A549 (cell line): Measurements from ENCODE around the gene STK17A. TPM values are rescaled to one million over a fixed set of nuclear protein-coding genes. Genes with fewer than 3 reads are reported as not detected.

Experiments used
- ATAC-seq, 2 experiments: fragments of 200-7000 bp in 1 of 2; fragments of >200 bp in 1 of 2; cut with Nextera tagmentation in 1 of 2; cut with Tn5 transposase in 1 of 2; 3 replicates each; pipeline versions ENCODE4 v1.8.0 to v1.9.1; 2018 to 2020; ENCODE audit warnings: mild to moderate bottlenecking in 1 of 2, moderate library complexity in 1 of 2
- CTCF ChIA-PET: fragments of 300-600 bp; sonication (Branson Sonifier 250); formaldehyde crosslinking; extraction: SDS; loops from one replicate; lab custom pipeline; 2021; ENCODE audit warnings: antibody characterized with exemption, inconsistent platforms; lab: Yijun Ruan, JAX
- POLR2A ChIA-PET: fragments of 350-600 bp; formaldehyde crosslinking; extraction: SDS; loops from one replicate; lab custom pipeline; 2021; ENCODE audit warnings: antibody characterized with exemption, inconsistent platforms; lab: Yijun Ruan, JAX
- DNase-seq, 2 experiments: peaks; one replicate each; pipeline versions ENCODE4 v3.0.0 to v3.0.0-alpha.2; 2011 to 2016; ENCODE audit warnings: low read depth in 1 of 2, low spot score in 1 of 2
- FAIRE-seq: peaks from 2 replicates; lab custom pipeline; 2011; peaks lifted over from hg19 to GRCh38; lab: Jason Lieb, UNC
- H3K27ac ChIP-seq, 2 experiments: fragments of >200 bp; sonication (Bioruptor Twin); formaldehyde crosslinking; 3 replicates each; pipeline ENCODE4 v1.5.1; 2016 to 2017
- H3K4me1 ChIP-seq: fragments of >200 bp; sonication (Bioruptor Twin); formaldehyde crosslinking; 3 replicates; pipeline ENCODE4 v1.6.1; 2016
- H3K4me2 ChIP-seq: fragments of >200 bp; sonication (Bioruptor Twin); formaldehyde crosslinking; 3 replicates; pipeline ENCODE4 v1.6.1; 2016
- H3K4me3 ChIP-seq: fragments of >200 bp; sonication (Bioruptor Twin); formaldehyde crosslinking; 3 replicates; pipeline ENCODE4 v1.5.1; 2016
- H3K9me3 ChIP-seq: fragments of >200 bp; sonication (Bioruptor Twin); formaldehyde crosslinking; 3 replicates; pipeline ENCODE4 v1.6.1; 2016
- ATOH8 ChIP-seq: fragments of 250-450 bp; sonication (Bioruptor Pico); IDR thresholded peaks from 2 replicates; pipeline ENCODE4 v1.5.0; 2020; ENCODE audit warnings: low read depth, mild to moderate bottlenecking, moderate library complexity
- CEBPB ChIP-seq, 2 experiments: fragments of >200 bp in 1 of 2; sonication (Bioruptor Twin) in 1 of 2; formaldehyde crosslinking in 1 of 2; IDR thresholded peaks; 2 replicates each; pipeline ENCODE4 v1.6.1; 2012 to 2016
- CHD4 ChIP-seq: fragments of 200-600 bp; sonication (generic); IDR thresholded peaks from 2 replicates; pipeline ENCODE4 v1.6.1; 2016; ENCODE audit warnings: antibody characterized with exemption, mild to moderate bottlenecking, borderline replicate concordance
- EP300 ChIP-seq, 2 experiments: fragments of >200 bp; sonication (Bioruptor Twin); formaldehyde crosslinking; IDR thresholded peaks; 2 replicates in 1 of 2; 3 replicates in 1 of 2; pipeline ENCODE4 v1.6.1; 2016 to 2017
- ESRRA ChIP-seq: fragments of 150-350 bp; IDR thresholded peaks from 2 replicates; pipeline ENCODE4 v1.6.1; 2014; ENCODE audit warnings: mild to moderate bottlenecking, low read length, borderline replicate concordance
- HDAC2 ChIP-seq: fragments of 200-600 bp; sonication (generic); IDR thresholded peaks from 2 replicates; pipeline ENCODE4 v1.6.1; 2016
- HEYL ChIP-seq: fragments of 250-450 bp; sonication (Bioruptor Pico); IDR thresholded peaks from 2 replicates; pipeline ENCODE4 v1.8.0; 2021; ENCODE audit warnings: mild to moderate bottlenecking, moderate library complexity
- HOXA7 ChIP-seq: fragments of 250-450 bp; sonication (Bioruptor Pico); IDR thresholded peaks from 2 replicates; pipeline ENCODE4 v1.5.0; 2020; ENCODE audit warnings: mild to moderate bottlenecking, moderate library complexity
- KDM1A ChIP-seq: fragments of 200-600 bp; sonication (generic); IDR thresholded peaks from 2 replicates; pipeline ENCODE4 v1.6.1; 2016; ENCODE audit warnings: low read depth, mild to moderate bottlenecking
- MAZ ChIP-seq: fragments of 150-350 bp; IDR thresholded peaks from 2 replicates; pipeline ENCODE4 v1.6.1; 2014; ENCODE audit warnings: antibody characterized with exemption, low read depth, low read length, borderline replicate concordance
- MYC ChIP-seq: IDR thresholded peaks from 2 replicates; pipeline ENCODE4 v1.6.1; 2012; ENCODE audit warnings: mild to moderate bottlenecking, inconsistent platforms, low read length, improper control_type of control experiment, borderline replicate concordance
- NFE2L2 ChIP-seq: fragments of 150-350 bp; conservative IDR thresholded peaks from 2 replicates; pipeline ENCODE4 v1.6.1; 2014; ENCODE audit warnings: low read length
- POLR2A ChIP-seq: IDR thresholded peaks from 2 replicates; pipeline ENCODE4 v1.6.1; 2012; ENCODE audit warnings: mild to moderate bottlenecking, low read length
- RFX5 ChIP-seq: fragments of 450-650 bp; IDR thresholded peaks from 2 replicates; pipeline ENCODE4 v1.7.1; 2014; ENCODE audit warnings: antibody characterized with exemption, mild to moderate bottlenecking, moderate library complexity
- RNF2 ChIP-seq: fragments of 200-600 bp; sonication (generic); IDR thresholded peaks from 2 replicates; pipeline ENCODE4 v1.6.1; 2016; ENCODE audit warnings: low read depth, mild to moderate bottlenecking, antibody characterized with exemption, moderate library complexity, borderline replicate concordance
- SMC3 ChIP-seq: fragments of >200 bp; sonication (Bioruptor Twin); formaldehyde crosslinking; IDR thresholded peaks from 3 replicates; pipeline ENCODE4 v1.6.1; 2018; ENCODE audit warnings: inconsistent platforms
- SREBF2 ChIP-seq: fragments of 450-650 bp; IDR thresholded peaks from 2 replicates; pipeline ENCODE4 v1.6.1; 2014; ENCODE audit warnings: mild to moderate bottlenecking, moderate library complexity
- USF2 ChIP-seq: fragments of 450-650 bp; IDR thresholded peaks from 2 replicates; pipeline ENCODE4 v1.6.1; 2014; ENCODE audit warnings: antibody characterized with exemption
- ZC3H11A ChIP-seq: fragments of 450-650 bp; IDR thresholded peaks from 2 replicates; pipeline ENCODE4 v1.6.1; 2014; ENCODE audit warnings: antibody characterized with exemption, mild to moderate bottlenecking
- WGBS: methylation state at CpG from one replicate; pipeline ENCODE4 v1.1.6; 2017; ENCODE audit errors: missing lambda C conversion rate; 5-methylcytosine and 5-hydroxymethylcytosine counted together
- polyA plus RNA-seq, 4 experiments: library from polyadenylated mRNA; depleted of rRNA in 3 of 4; stranded (reverse); fragments of >200 nt; fragmentation: RNase III in 1 of 4; extraction: RNeasy Plus Mini Kit Qiagen cat#74134 plus additional on column Dnase treatment in 1 of 4; gene quantifications; 2 replicates in 3 of 4; 3 replicates in 1 of 4; pipeline ENCODE4 v1.2.3, GENCODE V29; 2011 to 2017
- TF ChIP-seq, protein P1 (sequence below): IDR thresholded peaks from 2 replicates; pipeline ENCODE4 v1.6.1; 2012

Gene STK17A
- polyA plus RNA-seq, 2 of the 4 experiments (the other 2 are of a cell fraction) = 27.3 to 47.5 TPM

- ATAC-seq (no peak), DNase-seq (no peak), FAIRE-seq (no peak)
- peaks cover 4% of the 10 kb centered on the region; the same call in 2 of the 3 replicates for H3K4me1 ChIP-seq
- no peaks in the 10 kb centered on the region for H3K9me3 ChIP-seq
- no peak for TF ChIP-seq ATOH8 (CRISPR knock-in tag)
- TF ChIP-seq MAZ = no peak
- TF ChIP-seq HEYL (CRISPR knock-in tag) = no peak
- H3K4me2 ChIP-seq = no peak overlapping the region
- no peak overlapping the region for H3K27ac ChIP-seq
- POLR2A ChIA-PET = interaction anchor here (1.9 kb wide), 1 partner anchor 47 kb away, joined by 7 read pairs; the partner anchor contains the start of gene STK17A
- WGBS = 95% methylated on average over 6 of the region's 6 CpGs
- CTCF ChIA-PET = interaction anchor here (1.1 to 6.3 kb wide), 5 partner anchors 17 to 210 kb away, joined by 3 to 26 read pairs (median 5); partner anchors contain the start of gene STK17A
- no peak overlapping the region for H3K4me3 ChIP-seq
These were observed 46.9 kb downstream of the STK17A start for GRCh38 chr7:43629857-43630256.

DNA sequence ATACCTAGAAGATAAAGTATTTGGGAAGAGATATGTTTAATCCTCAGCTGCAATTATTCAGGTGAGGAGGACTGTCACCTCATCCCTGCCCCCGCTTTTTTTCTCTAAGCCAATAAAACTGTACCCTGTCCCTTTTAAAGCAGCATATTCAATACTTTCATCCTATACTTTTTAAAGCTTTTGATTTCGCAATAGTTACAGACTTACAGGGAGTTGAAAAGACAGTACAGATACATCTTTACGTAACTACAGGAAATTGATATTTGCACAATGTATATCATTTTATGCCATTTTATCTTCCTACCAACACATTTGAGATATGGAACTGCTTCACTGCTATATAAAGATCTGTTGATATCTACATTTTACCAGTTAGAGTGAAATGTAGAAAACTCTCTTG lies 47.6 kb downstream of the STK17A start:
- H3K9me3 ChIP-seq = no peaks in the 10 kb centered on the region
- WGBS = 73% methylated on average over 3 of the region's 3 CpGs
- TF ChIP-seq KDM1A (no peak), HOXA7 (0 out of 2 replicates have a peak, but pooled peaks have one; percentile 8), USF2 (no peak), CEBPB (IDR thresholded peaks at IDR 0.05) (peak; percentile 86 to 87)
- no peak overlapping the region for H3K27ac ChIP-seq
- ATAC-seq (no peak), FAIRE-seq (no peak), DNase-seq (no peak)
- CTCF ChIA-PET = interaction anchor here (1.1 to 6.3 kb wide), 4 partner anchors 16 to 209 kb away, joined by 3 to 22 read pairs (median 4); partner anchors contain the start of gene STK17A
- no peak overlapping the region for H3K4me3 ChIP-seq
- POLR2A ChIA-PET = interaction anchor here (1.9 kb wide), 1 partner anchor 48 kb away, joined by 7 read pairs; the partner anchor contains the start of gene STK17A
- H3K4me1 ChIP-seq = peaks cover 4% of the 10 kb centered on the region; the same call in 2 of the 3 replicates
- H3K4me2 ChIP-seq = no peak overlapping the region

DNA sequence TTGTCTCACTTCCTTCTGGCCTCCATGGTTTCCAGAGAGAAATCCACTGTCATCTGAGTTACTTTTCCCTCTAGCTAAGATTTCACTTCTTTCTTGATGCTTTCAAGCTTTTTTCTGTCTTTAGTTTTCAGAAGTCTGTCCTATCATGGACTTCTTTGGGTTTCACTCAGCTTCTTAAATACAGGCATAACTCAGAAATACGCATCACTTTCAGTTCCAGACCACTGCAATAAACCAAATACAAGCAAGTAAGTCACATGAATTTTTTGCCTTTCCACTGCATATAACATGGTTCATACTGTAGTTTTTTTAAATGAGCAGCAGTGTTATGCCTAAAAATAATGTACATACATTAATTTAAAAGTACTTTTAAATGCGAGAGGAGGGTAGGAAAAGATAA lies 48.7 kb downstream of the STK17A start:
- Histone ChIP-seq H3K4me1 (peaks cover 6% of the 10 kb centered on the region; the same call in 1 of the 3 replicates), H3K4me3 (no peak overlapping the region), H3K9me3 (no peaks in the 10 kb centered on the region), H3K27ac (no peak overlapping the region), H3K4me2 (no peak overlapping the region)
- ATAC-seq (no peak), DNase-seq (no peak), FAIRE-seq (no peak)
- TF ChIP-seq CHD4 (no peak), ESRRA (no peak), NFE2L2 (no peak), POLR2A (no peak), HDAC2 (no peak), RFX5 (no peak), RNF2 (no peak)
- TF ChIP-seq, protein P1, sequence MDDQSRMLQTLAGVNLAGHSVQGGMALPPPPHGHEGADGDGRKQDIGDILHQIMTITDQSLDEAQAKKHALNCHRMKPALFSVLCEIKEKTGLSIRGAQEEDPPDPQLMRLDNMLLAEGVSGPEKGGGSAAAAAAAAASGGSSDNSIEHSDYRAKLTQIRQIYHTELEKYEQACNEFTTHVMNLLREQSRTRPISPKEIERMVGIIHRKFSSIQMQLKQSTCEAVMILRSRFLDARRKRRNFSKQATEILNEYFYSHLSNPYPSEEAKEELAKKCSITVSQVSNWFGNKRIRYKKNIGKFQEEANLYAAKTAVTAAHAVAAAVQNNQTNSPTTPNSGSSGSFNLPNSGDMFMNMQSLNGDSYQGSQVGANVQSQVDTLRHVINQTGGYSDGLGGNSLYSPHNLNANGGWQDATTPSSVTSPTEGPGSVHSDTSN = no peak
- 91% methylated on average over 2 of the region's 2 CpGs for whole genome bisulfite sequencing
- POLR2A ChIA-PET = no interaction called here
- CTCF ChIA-PET = interaction anchor here (6.3 kb wide), 1 partner anchor 49 kb away, joined by 22 read pairs; the partner anchor contains the start of gene STK17A

GRCh38 chr7:43632746-43633145 lies 49.8 kb downstream of the STK17A start:
- DNase-seq = no peak
- no peak overlapping the region for H3K4me3 ChIP-seq
- CTCF ChIA-PET = interaction anchor here (0.7 to 1.4 kb wide), 3 partner anchors 10 to 88 kb away, joined by 3 read pairs; no protein-coding TSS in a partner anchor
- TF ChIP-seq SMC3 (no peak), SREBF2 (no peak), MYC (no peak), EP300 (IDR thresholded peaks at IDR 0.05) (no peak), ZC3H11A (no peak)
- TF ChIP-seq, protein P1 = no peak
- TF ChIP-seq, all 56 proteins: peak for 0
- no peak for ATAC-seq
- POLR2A ChIA-PET = no interaction called here
- peaks cover 10% of the 10 kb centered on the region; the same call in 1 of the 3 replicates for H3K4me1 ChIP-seq
- no peak for FAIRE-seq
- H3K27ac ChIP-seq = no peak overlapping the region
- 92% methylated on average over 4 of the region's 4 CpGs for WGBS
- no peaks in the 10 kb centered on the region for H3K9me3 ChIP-seq
- H3K4me2 ChIP-seq = no peak overlapping the region
